NOMO-1 (cell line): ENCODE data around the gene UTP18.
"Not testable (repeated sequence)": the region's sequence is repeated elsewhere in the genome, so short reads cannot be mapped to it uniquely, and the experiment has no call there.

Experiments
- DNase-seq, 2 experiments: peaks; one replicate each; lab custom pipeline; 2025; ENCODE audit not compliant: unreplicated experiment in 2 of 2; lab: John Stamatoyannopoulos, UW

UTP18 gene

DNA sequence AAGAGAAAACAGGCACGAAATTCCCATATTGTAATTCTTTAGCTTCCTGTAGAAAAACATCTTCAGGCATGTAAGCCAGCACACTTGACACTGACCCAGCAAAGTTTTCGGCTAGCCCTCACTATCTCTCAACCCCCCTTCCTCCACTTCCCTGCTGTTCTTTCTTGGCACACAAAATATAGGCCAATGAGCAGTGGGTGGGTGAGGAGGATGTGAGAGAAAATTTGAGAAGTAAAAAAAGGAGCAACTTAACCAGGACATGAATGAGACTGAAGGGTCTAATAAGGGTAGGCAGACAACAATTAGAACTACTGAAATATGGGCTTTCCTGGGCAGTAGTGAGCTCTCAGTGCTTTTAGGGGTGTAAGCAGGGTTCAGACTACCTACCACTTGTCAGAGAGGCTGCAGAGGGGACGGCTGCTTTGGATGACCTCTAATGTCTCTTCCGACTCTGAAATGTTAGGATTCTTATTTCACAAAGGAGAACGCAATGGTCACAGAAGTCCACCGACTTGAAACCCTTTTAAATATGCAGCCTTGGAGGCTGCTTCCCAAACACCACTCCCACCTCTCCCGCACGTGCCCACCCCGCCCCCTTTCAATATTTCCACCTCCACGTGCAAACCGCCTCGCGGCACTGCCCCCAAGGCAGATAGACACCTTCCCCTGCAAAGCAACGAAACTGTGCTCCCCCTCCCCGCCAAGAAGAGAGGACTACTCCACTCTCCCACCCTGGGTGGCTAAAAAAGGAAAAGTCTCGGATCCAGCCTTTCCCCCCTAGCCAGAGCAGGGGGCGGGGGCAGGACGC, 1.4 kb upstream of the UTP18 start:
- peak; percentile 66 to 76 for DNase-seq

DNA sequence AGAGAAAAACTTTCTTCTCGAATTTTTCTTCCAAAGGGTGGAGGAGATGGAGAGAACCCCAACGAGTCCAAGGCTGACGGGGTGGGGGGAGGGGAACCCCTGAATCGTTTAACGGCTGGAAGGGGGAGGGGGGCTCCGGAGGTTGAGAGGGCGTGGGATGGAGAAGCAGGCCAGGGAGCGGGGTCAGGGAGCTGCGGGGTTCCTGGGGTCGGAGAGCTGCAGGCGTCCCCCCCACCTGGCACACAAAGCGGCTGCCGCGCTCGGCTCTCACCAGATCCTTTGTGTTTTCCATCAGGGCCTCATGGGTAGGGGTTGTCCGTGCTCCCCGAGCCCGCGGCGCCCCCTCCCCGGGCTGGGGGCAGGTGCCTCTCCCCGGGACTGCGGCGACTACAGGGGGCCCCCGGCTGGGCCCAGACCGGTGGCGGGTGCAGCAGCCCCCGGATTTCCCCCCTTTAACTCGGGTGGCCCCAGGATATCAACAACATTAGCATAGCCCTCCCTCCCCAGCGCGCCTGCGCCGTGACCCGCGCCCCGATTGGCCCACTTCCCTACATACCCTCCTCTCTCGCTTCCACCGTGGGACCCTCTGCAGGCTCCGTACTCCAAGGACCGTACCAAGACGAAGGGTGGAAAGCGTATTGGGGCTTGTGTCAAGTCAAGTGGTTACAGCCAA, 646 bp upstream of the UTP18 start, which contains the start of gene MBTD1:
Gene MBTD1, minus strand, starts transcription at position 486 of the 673 bp plus-strand sequence. CDS start 34,888 bp downstream, outside the sequence.
- peak; percentile 93 to 97 for DNase-seq

DNA sequence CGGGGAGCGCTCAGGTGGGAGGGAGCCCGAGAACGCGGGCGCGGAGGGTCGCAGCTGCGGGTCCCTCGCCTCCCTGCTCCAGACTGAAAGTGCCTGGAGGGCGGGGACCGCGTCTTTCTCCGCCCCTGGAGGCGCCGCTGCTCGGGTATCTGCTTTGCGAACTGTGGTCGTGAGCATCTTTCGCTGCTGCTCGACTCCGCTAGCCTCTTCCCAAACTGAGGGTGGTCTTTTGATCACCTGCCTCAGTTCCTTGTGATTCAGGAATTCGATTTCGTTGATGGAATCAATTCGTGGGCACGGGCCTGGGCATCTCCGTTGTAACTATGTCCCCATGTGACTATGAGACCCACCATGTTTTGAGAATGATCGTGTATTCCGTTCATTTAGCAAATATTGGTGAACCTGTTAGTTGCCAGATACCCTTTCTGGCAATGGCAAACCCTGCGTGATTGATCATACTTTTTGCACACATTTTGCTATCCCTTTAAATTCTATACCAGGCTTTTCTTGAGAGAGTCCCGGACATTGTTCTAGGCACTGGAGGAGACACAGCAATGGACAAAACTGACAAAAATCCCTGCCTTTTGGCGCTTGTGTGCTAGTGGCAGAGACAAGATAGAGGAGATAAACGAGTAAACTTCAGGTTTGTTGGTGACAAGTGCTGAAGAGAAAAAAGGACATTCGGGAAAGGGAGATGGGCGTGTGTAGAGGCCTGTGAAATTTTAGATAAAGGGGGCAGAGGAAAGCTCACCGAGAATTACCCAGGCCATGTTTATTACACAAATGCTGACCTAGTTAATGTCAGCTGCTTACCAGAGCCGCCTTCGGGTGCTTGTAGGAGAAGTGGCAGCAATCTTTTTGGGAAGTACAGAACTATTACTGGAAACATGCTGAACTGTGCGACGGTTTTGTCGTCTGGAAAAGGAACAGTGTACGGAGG, 948 bp downstream of the UTP18 start:
- DNase-seq: peak in 1 of 2 experiments; percentile 41

DNA sequence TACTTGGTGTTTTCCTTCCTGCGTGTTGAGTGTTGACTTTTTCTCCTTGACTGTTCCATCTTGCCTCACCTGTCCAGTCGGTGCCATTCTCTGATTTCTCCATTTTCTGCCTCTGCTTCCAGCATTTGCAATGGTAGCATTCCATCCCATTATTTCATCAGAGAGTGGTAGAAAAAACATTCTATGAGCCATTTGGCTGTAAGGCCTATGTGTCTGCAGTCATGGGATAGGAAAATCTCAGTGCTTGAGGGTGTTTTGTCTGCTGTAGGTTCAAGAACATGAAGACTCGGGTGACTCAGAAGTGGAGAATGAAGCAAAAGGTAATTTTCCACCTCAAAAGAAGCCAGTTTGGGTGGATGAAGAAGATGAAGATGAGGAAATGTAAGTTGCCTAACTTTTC, 2.7 kb downstream of the UTP18 start:
- DNase-seq: no peak

DNA sequence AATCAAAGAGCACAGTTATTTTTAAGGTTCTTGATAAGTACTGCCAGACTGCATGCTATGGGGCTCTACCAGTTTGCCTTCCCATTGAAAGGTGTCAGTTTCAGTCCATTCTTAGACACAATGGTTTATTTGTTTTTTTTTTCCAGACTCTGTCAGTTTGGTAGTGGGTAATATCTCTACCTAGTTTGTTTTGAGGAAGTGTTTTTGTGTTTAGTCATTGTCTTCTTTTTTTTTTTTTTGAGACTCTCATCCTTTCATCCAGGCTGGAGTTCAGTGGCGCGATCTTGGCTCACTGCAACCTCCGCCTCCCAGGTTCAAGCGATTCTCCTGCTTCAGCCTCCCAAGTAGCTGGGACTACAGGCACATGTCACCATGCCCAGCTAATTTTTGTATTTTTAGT, 4.1 kb downstream of the UTP18 start:
- DNase-seq: not testable (repeated sequence)

DNA sequence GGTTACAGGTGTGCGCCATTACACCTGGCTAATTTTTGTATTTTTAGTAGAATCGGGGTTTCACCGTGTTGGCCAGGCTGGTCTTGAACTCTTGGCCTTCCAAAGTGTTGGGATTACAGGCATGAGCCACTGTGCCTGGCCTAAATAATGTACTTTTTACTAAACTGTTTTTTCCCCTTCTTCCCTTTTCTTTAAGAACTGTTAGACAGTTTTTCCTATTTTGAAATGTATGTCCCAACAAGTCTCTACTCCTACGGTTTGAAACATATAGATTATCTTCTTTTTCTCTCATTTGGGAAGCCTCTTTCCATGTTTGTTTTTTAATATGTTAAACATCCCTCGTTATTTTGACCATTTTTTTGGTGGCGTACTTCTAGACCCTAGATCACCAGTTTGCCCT, 9.6 kb downstream of the UTP18 start:
- no peak for DNase-seq

DNA sequence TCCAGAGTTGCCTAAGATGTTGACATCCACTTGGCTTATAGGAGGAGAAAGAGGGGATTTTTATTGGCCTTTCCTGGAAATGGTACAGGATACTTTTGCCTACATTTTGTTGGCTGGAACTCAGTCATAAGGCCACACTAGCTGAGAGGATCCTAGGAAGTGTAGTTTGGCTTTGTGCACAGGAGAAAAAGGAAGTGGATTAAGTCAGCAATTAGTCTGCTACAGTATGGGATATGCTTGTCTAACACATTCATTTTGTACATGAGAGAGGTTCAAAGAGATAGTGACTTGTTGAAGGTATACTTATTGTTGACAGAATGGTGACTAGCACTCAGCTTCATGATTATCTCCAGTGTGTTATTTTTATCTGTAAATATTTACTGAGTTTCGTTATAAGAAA, 10.3 kb downstream of the UTP18 start:
- DNase-seq: no peak

DNA sequence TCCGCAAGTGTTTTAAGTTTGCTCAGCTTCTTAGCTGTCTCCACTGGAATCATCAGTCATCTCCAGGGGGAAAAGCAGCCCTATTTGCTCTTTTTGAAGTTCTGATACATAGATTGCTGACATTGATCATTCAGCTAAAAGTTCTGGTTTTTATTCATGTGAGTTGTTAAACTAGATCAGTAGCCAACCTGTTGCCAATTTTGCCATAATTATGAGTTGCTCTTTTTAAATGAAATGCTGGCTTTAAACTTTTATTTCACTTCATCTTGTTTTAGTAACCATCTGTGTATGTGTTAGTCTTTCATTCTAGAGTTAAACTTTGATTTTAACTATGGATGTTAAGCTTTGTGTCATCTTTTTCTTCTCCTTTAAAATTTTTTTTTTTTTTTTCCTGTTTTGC, 12.5 kb downstream of the UTP18 start:
- no peak for DNase-seq

DNA sequence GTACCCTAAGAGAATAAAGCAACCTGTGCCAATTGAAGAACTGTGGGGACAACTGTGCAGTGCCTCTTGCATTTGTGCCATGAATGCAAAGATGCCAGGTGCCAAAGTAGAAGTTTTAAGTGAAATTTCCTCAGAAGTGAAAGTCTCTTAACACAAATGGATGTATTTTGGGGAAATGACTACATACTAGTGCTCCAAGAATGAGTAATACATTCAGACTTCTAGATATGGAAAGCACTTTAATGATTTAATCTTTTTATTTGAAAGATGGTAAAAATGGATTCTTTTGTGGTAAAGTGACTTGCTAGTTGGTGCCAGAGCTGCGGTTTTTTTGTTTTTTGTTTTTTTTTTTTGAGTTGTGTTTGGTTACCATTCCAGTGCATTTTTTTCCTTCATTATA, 15.0 kb downstream of the UTP18 start:
- DNase-seq: no peak

DNA sequence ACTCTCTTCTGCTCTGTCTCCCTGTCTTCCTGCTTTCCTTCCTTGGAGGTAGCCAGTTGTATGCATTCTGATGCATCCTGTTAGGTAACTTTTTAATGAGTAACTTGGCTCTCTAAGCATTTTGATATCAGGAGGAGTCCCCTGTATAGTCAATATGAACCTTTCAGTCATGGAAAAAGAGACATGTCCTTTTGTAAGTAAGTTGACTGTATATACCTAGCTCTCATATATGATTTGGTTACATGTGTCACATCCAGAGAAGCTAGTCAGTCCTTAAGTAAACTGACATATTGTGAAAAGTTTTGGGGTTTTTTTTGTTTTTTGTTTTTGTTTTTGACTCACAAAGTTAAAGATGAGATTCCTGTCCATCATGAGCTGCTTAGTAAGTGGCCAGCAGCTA, 18.8 kb downstream of the UTP18 start:
- DNase-seq: no peak

DNA sequence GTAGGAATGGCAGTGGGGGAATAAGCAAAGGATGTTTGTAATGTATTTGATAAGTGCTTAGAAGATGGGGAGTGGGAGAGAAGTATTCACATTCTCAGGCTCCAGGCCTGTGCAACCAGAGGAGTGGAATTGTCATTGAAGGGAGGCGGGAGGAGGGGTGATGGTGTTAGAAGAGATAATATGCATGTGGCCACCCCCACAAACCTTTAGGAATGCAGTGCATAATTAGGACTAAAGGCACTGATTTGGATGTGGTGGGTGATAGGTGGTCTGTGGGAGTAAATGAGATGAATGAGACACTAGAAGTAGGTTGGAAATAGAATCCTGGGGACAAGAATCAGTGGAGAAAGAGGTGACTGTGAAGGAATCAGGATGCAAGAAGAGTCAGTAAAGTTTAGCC, 27.1 kb downstream of the UTP18 start:
- DNase-seq: no peak

DNA sequence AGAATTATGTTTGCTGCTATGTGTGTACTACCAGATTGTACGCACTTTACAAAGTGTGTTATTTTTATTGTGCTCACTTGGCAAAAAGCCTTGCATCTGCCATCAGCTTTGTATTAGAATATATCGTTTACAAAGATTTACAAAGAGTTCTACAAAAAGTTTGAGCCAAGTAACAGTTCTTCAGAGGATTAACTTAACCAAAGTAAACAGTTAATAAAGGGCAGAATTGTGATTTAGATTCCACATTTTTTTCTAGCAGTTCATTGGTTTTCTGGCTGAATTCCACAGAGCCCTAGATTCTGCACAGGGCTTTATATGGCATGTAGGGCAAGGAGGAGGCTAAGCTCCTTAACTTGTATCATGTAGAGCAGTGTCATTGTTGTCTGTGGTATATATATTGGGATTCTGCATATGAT, 29.4 kb downstream of the UTP18 start:
- DNase-seq: no peak

DNA sequence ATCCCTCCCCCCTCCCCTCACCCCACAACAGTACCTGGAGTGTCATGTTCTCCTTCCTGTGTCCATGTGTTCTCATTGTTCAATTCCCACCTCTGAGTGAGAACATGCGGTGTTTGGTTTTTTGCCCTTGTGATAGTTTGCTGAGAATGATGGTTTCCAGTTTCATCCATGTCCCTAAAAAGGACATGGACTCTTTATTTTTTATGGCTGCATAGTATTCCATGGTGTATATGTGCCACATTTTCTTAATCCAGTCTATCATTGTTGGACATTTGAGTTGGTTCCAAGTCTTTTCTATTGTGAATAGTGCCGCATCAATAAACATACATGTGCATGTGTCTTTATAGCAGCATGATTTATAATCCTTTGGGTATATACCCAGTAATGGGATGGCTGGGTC, 34.0 kb downstream of the UTP18 start:
- DNase-seq: not testable (repeated sequence)

DNA sequence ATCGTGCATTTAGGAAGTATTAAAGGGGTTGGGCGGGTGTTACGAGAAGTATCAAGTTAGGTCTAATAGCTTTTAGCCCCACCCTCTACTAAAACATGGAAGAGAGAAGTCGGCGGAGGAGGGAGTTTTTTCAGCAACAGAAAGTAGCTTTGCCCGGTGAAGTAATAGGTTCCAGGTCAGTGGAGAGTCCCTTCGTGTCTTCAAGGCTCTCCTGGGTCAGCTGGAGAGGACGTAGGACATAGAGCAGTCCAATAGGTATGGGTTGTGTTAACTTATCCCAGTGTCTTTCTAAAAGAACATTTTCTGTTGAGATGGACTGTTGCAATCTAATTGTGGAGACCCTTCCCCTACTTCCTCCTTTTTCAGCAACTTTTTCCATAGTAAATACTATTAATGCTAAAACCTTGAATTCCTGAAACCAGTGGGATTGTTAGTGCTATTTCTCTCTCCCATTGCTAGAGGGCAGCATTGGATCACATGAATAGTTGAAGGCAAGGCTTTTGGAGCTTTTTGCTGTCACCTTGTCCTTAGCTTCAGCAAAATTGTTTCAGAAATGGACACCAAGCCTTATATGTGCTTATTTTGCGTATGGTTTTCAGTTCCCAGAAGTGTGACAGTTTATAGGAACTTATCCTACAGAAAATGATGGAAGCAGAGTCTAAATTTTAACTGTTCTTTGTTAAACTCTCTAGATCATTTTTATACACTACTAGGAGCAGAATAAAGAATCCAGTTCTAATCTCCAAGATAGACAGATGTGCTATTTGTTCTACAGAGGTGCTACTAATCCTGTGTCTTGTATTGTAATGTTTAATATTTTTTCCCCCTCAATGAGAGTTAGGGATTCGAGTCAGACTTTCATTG, 38.4 kb downstream of the UTP18 start:
- peak in 1 of 2 experiments; percentile 5 for DNase-seq

DNA sequence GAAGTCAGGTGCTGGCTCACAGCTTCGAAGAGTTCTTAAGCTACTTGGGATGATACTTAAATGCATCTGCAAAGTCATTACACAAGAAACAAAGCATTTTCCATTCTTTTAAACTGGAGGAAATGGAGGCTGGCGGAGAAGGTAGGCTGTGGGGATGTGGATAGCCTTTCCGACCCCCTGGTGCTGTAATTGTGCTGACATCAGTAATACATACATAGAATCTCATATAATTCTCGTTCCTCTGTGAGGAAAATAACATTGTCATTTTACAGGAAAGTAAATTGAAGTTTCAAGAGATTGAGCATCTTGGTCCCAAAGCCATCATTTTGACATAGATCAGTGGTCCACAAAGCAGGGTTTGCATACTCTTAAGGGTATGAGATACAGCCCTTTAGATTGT, 39.5 kb downstream of the UTP18 start:
- DNase-seq: no peak

DNA sequence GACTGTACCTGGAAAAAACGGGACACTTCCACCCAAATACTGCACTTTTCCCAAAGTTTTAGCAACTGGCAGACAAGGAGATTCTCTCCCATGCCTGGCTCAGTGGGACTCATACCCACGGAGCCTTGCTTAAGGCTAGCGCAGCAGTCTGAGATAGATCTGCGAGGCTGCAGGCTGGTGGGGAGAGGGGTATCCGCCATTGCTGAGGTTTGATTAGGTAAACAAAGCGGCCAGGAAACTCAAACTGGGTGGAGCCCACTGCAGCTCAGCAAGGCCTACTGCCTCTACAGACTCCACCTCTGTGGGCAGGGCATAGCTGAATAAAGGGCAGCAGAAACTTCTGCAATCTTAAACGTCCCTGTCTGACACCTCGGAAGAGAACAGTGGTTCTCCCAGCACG, 44.8 kb downstream of the UTP18 start:
- DNase-seq: no peak

DNA sequence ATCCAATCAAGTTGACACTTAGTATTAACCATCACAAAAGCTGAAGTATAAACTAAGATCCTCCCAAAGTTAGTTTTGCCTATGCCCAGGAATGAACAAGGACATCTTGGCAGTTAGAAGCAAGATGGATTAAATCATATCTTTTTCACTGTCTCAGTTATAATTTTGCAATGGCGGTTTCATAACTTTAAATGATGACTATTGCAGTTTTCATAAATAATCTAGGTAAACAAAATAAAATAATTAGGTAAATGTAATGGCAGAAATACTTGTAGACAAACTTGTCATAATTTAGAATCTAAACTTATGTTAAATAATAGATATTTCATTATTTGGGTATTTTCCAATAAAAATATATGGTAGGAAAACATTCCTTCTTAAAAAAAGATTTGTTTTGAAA, 51.7 kb downstream of the UTP18 start:
- DNase-seq: not testable (repeated sequence)

DNA sequence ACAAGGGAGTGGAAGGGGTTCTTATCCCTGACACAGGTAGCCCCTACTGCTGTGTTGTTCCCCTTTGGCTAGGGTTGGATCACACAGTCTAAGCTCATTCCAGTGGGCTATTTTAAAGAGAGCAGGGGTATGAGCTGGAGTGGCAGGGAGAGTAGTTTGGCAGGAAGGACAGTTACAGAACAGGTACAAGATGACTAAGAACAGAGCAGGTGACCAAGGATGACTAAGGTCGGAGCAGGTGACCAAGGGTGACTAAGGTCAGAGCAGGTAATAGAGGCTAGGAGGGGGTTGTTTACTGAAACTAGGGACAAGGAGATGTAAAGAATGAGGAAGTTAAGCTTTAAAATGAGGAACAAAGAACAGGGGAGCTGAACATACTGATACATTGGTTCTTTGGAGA, 58.8 kb downstream of the UTP18 start:
- peak in 1 of 2 experiments; percentile 21 for DNase-seq

DNA sequence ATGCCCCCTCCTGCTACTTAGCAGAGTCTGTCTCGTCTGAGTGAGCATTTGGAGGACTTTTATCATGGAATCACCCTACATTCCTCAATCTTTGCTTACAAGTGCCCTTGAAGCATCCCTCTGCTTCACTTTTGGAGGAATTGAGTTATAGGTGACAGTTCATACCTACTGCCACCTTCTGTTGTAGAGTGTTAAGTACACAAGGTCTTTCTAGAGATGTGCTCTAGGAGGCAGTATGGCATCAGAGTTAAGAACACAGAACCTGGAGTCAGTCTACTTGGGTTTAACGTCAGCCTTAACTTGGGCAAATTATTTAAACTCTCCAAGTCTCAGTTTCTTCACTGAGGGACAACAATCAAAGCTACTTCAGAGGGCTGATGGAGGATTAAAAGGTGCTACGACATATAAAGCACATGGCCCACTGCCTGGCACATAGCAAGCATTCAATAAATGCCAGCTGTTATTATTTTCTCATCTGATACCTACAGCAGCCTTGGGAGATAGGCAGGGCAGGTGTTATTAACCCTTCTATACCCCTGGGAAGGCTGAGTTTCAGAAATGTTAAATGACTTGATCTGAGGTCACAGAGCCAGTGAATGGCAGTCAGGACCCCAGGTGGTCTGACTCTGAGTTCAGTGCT, 62.2 kb downstream of the UTP18 start:
- peak in 1 of 2 experiments; percentile 27 for DNase-seq

DNA sequence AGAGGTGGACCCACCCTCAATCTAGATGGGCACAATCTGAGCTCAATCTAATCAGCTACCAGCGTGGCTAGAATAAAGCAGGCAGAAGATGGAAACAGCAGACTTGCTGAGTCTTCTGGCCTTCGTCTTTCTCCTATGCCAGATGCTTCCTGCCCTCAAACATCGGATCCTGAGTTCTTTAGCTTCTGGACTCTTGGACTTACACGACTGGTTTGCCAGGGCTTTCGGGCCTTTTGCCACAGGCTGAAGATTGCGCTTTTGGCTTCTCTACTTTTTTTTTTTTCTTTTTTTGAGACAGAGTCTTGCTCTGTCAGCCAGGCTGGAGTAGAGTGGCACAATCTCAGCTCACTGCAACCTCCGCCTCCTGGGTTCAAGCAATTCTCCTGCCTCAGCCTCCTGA, 65.1 kb downstream of the UTP18 start:
- no peak for DNase-seq
